GM21717 (cell line): Measurements from ENCODE around the gene NPR2.

Experiments used
- ATAC-seq: cut with Tn5 transposase; IDR thresholded peaks from one replicate; pipeline ENCODE4 v1.9.1; 2021; ENCODE audit warnings: mild to moderate bottlenecking, moderate library complexity; ENCODE audit not compliant: unreplicated experiment

The NPR2 gene

GRCh38 chr9:35791297-35791921 is at the start of gene NPR2:
Gene NPR2, plus strand, starts transcription at chr9:35791591. Its CDS starts 818 bp downstream, at chr9:35792409.
- ATAC-seq = no peak

- ATAC-seq = no peak
Measured at GRCh38 chr9:35741740-35742139, 49.7 kb upstream of the NPR2 start.

GRCh38 chr9:35743452-35743851 is 47.9 kb upstream of the NPR2 start:
- no peak for ATAC-seq

- ATAC-seq = no peak
Measured at GRCh38 chr9:35743880-35744518, 47.4 kb upstream of the NPR2 start.

- no peak for ATAC-seq
Measured at GRCh38 chr9:35745569-35745968, 45.8 kb upstream of the NPR2 start.

- no peak for ATAC-seq
Measured at GRCh38 chr9:35746583-35746982, 44.8 kb upstream of the NPR2 start.

- ATAC-seq = no peak
Measured at GRCh38 chr9:35748242-35748857, 43.0 kb upstream of the NPR2 start.

GRCh38 chr9:35748858-35749514 is 42.4 kb upstream of the NPR2 start, which contains the start of the genes GBA2 and RGP1:
Gene GBA2, minus strand, starts transcription at chr9:35749228. Its CDS starts 524 bp downstream, at chr9:35748704.
Gene RGP1, plus strand, starts transcription at chr9:35749287. Its CDS starts 469 bp downstream, at chr9:35749756.
- ATAC-seq = peak; percentile 71

- ATAC-seq = peak; percentile 24
Measured at GRCh38 chr9:35749515-35750255, 41.7 kb upstream of the NPR2 start.

GRCh38 chr9:35750256-35750531 is 41.2 kb upstream of the NPR2 start:
- ATAC-seq = no peak

- ATAC-seq = no peak
Measured at GRCh38 chr9:35753466-35753865, 37.9 kb upstream of the NPR2 start.

- ATAC-seq = no peak
Measured at GRCh38 chr9:35754264-35754663, 37.1 kb upstream of the NPR2 start, which contains the start of gene MSMP. Gene MSMP, minus strand, starts transcription at chr9:35754276. Its CDS starts 147 bp downstream, at chr9:35754129.

- no peak for ATAC-seq
Measured at GRCh38 chr9:35755071-35755470, 36.3 kb upstream of the NPR2 start.

- peak; percentile 48 for ATAC-seq
Measured at GRCh38 chr9:35756275-35757225, 34.8 kb upstream of the NPR2 start.

- ATAC-seq = peak; percentile 50
Measured at GRCh38 chr9:35757226-35757891, 34.0 kb upstream of the NPR2 start.

GRCh38 chr9:35757892-35758275 is 33.5 kb upstream of the NPR2 start:
- ATAC-seq = no peak

GRCh38 chr9:35758475-35759050 is 32.8 kb upstream of the NPR2 start:
- no peak for ATAC-seq

GRCh38 chr9:35759795-35760194 is 31.6 kb upstream of the NPR2 start:
- ATAC-seq = no peak

GRCh38 chr9:35760651-35761050 is 30.7 kb upstream of the NPR2 start:
- no peak for ATAC-seq
